ENCODE results near the gene AP2A2.

The AP2A2 gene

DNA sequence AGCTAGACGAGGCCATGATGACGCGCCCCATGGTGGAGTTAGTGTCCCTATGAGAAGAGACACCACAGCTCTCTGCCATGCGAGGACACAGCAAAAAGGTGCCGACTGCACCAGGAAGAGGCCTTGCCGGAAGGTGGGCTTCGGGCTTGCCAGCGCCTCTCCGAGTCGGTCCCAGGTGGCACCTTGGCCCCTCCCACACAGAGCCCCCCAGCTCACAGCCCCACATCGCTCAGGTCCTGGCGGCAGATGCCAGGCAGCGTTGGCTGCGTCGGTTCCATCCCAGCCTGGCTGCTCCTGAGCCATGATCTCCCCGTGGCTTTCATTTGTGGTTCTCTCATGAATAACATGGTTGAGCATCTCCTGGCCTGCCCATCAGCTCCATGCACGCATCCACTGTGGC lies 39.1 kb upstream of the AP2A2 start:
- no peak overlapping the region for H3K27ac ChIP-seq
- TF ChIP-seq, protein P1, sequence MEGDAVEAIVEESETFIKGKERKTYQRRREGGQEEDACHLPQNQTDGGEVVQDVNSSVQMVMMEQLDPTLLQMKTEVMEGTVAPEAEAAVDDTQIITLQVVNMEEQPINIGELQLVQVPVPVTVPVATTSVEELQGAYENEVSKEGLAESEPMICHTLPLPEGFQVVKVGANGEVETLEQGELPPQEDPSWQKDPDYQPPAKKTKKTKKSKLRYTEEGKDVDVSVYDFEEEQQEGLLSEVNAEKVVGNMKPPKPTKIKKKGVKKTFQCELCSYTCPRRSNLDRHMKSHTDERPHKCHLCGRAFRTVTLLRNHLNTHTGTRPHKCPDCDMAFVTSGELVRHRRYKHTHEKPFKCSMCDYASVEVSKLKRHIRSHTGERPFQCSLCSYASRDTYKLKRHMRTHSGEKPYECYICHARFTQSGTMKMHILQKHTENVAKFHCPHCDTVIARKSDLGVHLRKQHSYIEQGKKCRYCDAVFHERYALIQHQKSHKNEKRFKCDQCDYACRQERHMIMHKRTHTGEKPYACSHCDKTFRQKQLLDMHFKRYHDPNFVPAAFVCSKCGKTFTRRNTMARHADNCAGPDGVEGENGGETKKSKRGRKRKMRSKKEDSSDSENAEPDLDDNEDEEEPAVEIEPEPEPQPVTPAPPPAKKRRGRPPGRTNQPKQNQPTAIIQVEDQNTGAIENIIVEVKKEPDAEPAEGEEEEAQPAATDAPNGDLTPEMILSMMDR (conservative IDR thresholded peaks at IDR 0.05), result no peak

DNA sequence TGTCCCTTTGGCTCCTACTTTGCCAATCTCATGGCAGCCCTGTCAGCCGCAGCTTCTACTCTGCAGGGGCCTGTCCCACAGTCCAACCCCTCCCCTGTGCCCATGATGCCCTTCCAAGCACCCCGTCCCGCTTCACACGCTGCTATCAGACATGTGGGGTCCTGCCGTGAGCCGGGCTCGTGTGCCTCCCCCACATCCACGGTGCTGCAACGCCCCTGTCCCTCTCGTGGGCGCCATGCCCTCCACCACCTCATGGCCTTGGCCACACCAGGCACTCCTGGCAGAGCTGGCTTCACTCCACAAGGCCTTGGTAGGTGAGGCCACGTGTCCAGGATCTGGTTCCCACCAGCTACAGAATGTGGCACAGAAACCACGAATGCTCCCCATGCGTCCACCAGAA lies 38.1 kb upstream of the AP2A2 start:
- H3K27ac ChIP-seq, result no peak overlapping the region
- TF ChIP-seq, protein P1 (conservative IDR thresholded peaks at IDR 0.05), result no peak

DNA sequence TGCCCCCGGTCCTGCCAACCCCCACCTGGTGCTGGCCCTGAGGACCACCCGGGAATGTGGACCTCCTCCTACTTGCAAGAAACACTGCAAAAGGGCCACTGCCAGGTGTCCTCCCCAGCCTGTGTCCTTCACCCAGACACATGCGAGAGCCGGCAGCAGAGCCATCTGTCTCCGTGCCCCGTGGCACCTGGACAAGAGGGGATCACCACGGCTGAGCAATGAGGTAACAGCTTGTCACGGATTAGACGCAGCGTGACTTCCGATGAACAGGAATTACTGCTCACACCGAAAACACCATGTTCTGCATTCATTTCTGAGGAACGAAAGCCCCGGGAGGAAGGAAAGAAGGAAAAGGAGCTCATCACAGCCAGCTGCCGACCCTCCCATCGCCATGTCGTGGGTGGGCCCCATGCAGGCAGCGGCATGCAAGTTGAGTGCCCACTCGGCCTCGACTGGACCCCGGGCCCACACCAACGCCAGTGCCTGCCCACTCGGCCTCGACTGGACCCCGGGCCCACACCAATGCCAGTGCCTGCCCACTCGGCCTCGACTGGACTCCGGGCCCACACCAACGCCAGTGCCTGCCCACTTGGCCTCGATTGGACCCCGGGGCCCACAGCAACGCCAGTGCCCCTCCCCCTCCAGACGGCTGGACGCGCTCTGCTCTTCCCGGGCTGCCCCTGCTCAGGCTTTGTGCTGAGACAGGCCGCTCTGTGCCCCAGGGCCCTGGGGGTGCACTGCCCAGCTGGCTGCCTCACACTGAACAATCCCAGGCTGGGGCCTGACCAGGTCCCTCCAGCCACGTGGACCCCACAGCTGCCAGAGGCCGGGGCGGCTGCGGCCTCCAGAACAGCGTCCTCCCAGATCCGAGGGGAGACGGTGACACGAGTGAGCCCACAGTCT lies 37.1 kb upstream of the AP2A2 start:
- TF ChIP-seq, protein P1 (conservative IDR thresholded peaks at IDR 0.05), result no peak
- no peak overlapping the region for H3K27ac ChIP-seq

DNA sequence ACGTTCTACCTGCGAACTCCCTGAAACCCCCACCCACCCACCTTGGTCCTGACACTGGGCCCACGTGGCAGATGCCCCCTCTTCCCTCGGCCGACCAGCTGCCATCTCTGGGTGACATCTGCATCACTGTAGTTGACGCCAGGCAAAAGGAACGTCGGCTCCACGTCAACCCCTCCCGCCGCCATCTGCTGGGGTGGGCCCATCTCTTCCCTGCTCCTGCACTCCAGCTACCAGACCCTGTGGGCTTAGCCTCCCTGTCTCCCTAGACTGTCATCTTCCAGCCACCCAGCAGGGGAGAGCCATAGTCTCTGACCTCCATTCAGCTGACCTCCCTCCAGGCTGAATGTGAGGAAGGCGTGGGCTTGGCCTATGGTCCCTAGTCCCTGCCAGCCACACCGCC lies 36.4 kb upstream of the AP2A2 start:
- TF ChIP-seq, protein P1 (conservative IDR thresholded peaks at IDR 0.05), result no peak
- no peak overlapping the region for H3K27ac ChIP-seq

DNA sequence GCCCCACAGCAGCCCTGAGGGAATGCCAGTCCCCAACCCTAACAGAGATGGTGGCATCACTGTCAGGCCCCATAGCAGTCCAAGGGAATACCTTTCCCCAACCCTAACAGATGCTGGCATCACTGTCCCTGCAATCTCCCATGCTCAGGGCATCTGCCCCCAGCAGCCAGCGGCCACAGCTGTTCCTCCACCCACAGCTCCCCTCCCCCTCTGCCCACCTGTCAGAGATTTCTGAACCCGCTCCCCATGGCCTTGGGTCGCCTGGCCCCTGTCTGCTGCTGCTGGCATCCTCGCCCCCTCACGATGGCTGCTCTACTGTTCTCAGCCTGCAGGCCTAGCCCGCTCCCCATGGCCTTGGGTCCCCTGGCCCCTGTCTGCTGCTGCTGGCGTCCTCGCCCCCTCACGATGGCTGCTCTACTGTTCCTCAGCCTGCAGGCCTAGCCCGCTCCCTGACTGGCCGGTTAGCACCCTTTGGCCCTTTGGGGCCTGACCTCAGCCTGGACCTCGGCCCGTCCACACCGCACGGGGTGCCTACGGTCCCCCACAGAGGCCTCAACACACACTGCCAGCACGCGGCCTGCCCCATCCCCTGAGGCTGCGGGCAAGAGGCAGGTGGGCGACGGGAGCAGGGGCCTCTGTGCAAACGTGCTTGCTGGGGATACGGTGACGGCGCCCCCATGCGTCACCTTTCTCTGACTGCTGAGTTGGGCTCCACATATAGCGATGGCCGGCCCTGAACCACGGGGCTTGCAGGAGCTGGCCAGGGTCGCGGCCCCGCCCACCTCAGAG lies 35.8 kb upstream of the AP2A2 start:
- no peak overlapping the region for H3K27ac ChIP-seq
- TF ChIP-seq, protein P1 (conservative IDR thresholded peaks at IDR 0.05), result no peak

DNA sequence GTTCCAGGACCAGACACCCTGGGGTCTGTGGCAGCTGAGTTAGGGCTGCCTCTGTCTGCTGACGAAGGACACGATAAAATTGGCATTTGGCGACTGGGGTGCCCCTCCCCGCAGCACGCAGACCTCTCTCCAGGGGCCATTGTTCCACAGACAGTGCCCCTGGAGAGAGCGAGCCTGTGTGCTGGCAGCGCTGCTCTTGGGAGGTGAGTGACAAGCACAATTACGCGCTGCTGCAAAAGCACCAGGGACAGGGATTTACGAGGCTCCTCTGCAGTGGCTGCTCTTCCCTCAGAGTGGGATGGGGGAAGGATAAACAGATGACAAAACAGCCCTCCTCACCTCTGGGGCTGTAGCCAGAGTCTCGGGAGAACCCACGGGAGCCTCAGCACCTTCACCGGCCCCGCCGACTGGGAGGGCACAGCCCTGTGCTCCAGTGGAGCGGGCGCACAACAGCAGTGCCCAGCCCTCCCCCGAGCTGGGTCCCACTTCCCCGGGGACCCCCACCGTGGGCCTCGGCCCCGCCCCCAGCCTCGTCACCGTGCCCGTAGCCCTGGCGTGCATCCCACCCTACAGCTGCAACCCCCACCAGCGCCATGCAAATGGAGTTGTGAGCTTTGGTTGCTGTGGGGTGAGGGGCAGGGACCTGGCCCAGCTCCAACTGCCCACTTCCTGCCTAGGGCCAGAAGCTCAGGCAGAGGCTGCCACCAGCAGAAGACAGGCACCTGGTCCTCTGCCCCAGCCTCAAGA lies 34.7 kb upstream of the AP2A2 start:
- no peak overlapping the region for H3K27ac ChIP-seq
- TF ChIP-seq, protein P1 (conservative IDR thresholded peaks at IDR 0.05), result no peak

Data from VCaP (cell line).